Testis (tissue), 3 donors: ENCODE data around the gene CASP6. TPM values are rescaled to one million over a fixed set of nuclear protein-coding genes. Genes with fewer than 3 reads are reported as not detected.

Source experiments
- DNase-seq: peaks from one replicate; pipeline ENCODE4 v3.0.0-alpha.2; 2019
- H3K27ac ChIP-seq, 2 donors: fragments of 200-600 bp; sonication (generic); one replicate each; pipeline ENCODE4 v1.5.1; 2019
- H3K27me3 ChIP-seq: fragments of 200-600 bp; sonication (generic); one replicate; pipeline ENCODE4 v1.5.1; 2019
- H3K36me3 ChIP-seq: fragments of 200-600 bp; sonication (generic); one replicate; pipeline ENCODE4 v1.5.1; 2017; ENCODE audit warnings: low read depth; ENCODE audit errors: missing control alignments
- H3K4me1 ChIP-seq: fragments of 200-600 bp; sonication (generic); one replicate; pipeline ENCODE4 v1.5.1; 2019
- H3K4me3 ChIP-seq, 2 donors: fragments of 200-600 bp; sonication (generic); one replicate each; pipeline ENCODE4 v1.5.1; 2017 to 2019
- H3K9me3 ChIP-seq: fragments of 200-600 bp; sonication (generic); one replicate; pipeline ENCODE4 v1.5.1; 2017
- CTCF ChIP-seq, 3 experiments: fragments of 450-650 bp in 2 of 3; fragments of 200-600 bp in 1 of 3; sonication (generic) in 1 of 3; IDR thresholded peaks; one replicate each; pipeline ENCODE4 v1.5.1; 2016 to 2019; ENCODE audit warnings: antibody characterized with exemption in 3 of 3, mild to moderate bottlenecking in 2 of 3, moderate library complexity in 1 of 3
- POLR2A ChIP-seq: fragments of 450-650 bp; IDR thresholded peaks from one replicate; pipeline ENCODE4 v1.6.1; 2017; ENCODE audit warnings: antibody characterized with exemption, mild to moderate bottlenecking, moderate library complexity
- WGBS, 2 donors: methylation state at CpG; one replicate each; pipeline ENCODE4 v1.1.5; 2018; 5-methylcytosine and 5-hydroxymethylcytosine counted together
- intact Hi-C: fragments of 100-400 bp; cut with DNase I; formaldehyde crosslinking; loops from one replicate; pipeline ENCODE4 v1.15.1; 2023; ENCODE audit warnings: low total_unique reads
- polyA plus RNA-seq: library from polyadenylated mRNA; stranded (reverse); fragments of 350-450 nt; fragmentation: Illumina TruSeq; extraction: RNeasy Lipid Tissue Mini Kit (QIAGEN cat#74804); gene quantifications from one replicate; pipeline ENCODE4 v1.2.3, GENCODE V29; 2014; ENCODE audit warnings: low read depth, low replicate concordance; ENCODE audit not compliant: insufficient read depth
- total RNA-seq, 2 donors: library from RNA; depleted of rRNA; stranded (reverse); fragments of >200 nt; gene quantifications; one replicate each; pipeline ENCODE4 v1.2.3, GENCODE V29; 2016

CASP6 gene
- total and polyA plus RNA-seq, 3 donors from 2014 or later: 3.6 to 7.3 (median 7.1) TPM

- intact Hi-C loops: no loop called here
- H3K27me3 ChIP-seq: no peaks in the 10 kb centered on the region
- no peaks in the 10 kb centered on the region for H3K4me1 ChIP-seq
- no peaks in the 10 kb centered on the region for H3K36me3 ChIP-seq
- no peaks in the 10 kb centered on the region for H3K9me3 ChIP-seq
- TF ChIP-seq POLR2A (no peak), CTCF (IDR thresholded peaks at IDR 0.05) (no peak)
- DNase-seq: no peak
- WGBS, 2 donors: 84% methylated on average over 9 of the region's 9 CpGs
- H3K27ac ChIP-seq: no peak overlapping the region
- no peak overlapping the region for H3K4me3 ChIP-seq
Measured at GRCh38 chr4:109657854-109658418, 45.3 kb downstream of the CASP6 start.

GRCh38 chr4:109655396-109655795, 47.8 kb downstream of the CASP6 start:
- no peak overlapping the region for H3K27ac ChIP-seq
- no peak for DNase-seq
- TF ChIP-seq POLR2A (no peak), CTCF (IDR thresholded peaks at IDR 0.05) (no peak)
- no peaks in the 10 kb centered on the region for H3K4me1 ChIP-seq
- H3K9me3 ChIP-seq: no peaks in the 10 kb centered on the region
- H3K4me3 ChIP-seq: no peak overlapping the region
- no peaks in the 10 kb centered on the region for H3K36me3 ChIP-seq
- WGBS, 2 donors: 56 to 79% methylated on average over 6 of the region's 6 CpGs
- intact Hi-C loops: no loop called here
- no peaks in the 10 kb centered on the region for H3K27me3 ChIP-seq

GRCh38 chr4:109649872-109650271, 53.4 kb downstream of the CASP6 start:
- no peaks in the 10 kb centered on the region for H3K9me3 ChIP-seq
- H3K27me3 ChIP-seq: no peaks in the 10 kb centered on the region
- H3K36me3 ChIP-seq: no peaks in the 10 kb centered on the region
- no peaks in the 10 kb centered on the region for H3K4me1 ChIP-seq
- H3K4me3 ChIP-seq: no peak overlapping the region
- DNase-seq: no peak
- 94% methylated on average over 1 of the region's 1 CpG for WGBS, 2 donors
- H3K27ac ChIP-seq: no peak overlapping the region
- intact Hi-C loops: no loop called here
- TF ChIP-seq POLR2A: no peak
- TF ChIP-seq CTCF (IDR thresholded peaks at IDR 0.05): no peak

- no peaks in the 10 kb centered on the region for H3K9me3 ChIP-seq
- no peaks in the 10 kb centered on the region for H3K4me1 ChIP-seq
- 81 to 99% methylated on average over 2 of the region's 2 CpGs for WGBS, 2 donors
- H3K27ac ChIP-seq: no peak overlapping the region
- H3K36me3 ChIP-seq: no peaks in the 10 kb centered on the region
- DNase-seq: no peak
- no peak for TF ChIP-seq CTCF (IDR thresholded peaks at IDR 0.05)
- no peak for TF ChIP-seq POLR2A
- H3K4me3 ChIP-seq: no peak overlapping the region
- H3K27me3 ChIP-seq: no peaks in the 10 kb centered on the region
- intact Hi-C loops: no loop called here
Measured at GRCh38 chr4:109648997-109649575, 54.2 kb downstream of the CASP6 start.
